HG03439 (cell line): ENCODE measurements around the gene CDK14.
"Not testable (repeated sequence)": the region's sequence is repeated elsewhere in the genome, so short reads cannot be mapped to it uniquely, and the experiment has no call there.

Experiments used
- ATAC-seq: cut with Tn5 transposase; IDR thresholded peaks from one replicate; pipeline ENCODE4 v1.9.1; 2021; ENCODE audit warnings: mild to moderate bottlenecking, moderate library complexity; ENCODE audit not compliant: unreplicated experiment

The CDK14 gene

GRCh38 chr7:90713628-90714027 lies 117.5 kb downstream of the CDK14 start:
- no peak for ATAC-seq

GRCh38 chr7:90715067-90715466 lies 118.9 kb downstream of the CDK14 start:
- ATAC-seq = no peak

DNA sequence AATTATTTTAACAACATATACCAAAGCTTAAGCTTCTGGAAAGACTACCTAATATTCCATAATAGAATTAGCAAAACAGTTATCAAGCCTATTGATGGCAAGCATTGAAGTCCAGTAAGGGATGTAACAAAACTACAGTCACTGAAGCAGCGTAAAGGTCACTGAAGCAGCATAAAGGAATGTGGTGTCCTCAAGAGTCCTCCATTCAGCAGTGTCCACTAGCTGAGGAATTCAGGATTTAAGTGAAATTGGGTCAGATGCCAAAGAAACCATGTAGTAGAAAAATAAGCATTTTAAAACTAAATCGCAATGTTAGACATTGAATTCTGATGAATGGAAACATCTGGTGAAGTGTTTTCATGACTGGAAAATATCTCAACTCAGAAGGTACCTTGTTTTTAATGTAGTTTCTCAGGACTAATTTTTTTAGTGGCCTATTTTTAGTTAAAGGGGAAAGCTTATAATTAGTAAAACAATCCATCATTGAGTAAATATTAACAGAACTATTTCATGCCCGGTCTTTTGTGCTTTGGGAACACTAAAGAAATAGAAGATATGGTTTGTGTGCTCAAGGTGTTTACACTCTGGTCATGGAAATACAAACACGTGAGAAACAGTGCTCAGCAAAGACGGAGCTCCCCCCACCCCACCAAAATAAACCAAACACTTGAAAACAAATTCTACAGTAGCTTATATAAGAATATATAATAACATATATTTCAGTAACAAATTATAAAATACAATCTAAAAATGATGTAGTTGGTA lies 121.4 kb downstream of the CDK14 start:
- no peak for ATAC-seq

DNA sequence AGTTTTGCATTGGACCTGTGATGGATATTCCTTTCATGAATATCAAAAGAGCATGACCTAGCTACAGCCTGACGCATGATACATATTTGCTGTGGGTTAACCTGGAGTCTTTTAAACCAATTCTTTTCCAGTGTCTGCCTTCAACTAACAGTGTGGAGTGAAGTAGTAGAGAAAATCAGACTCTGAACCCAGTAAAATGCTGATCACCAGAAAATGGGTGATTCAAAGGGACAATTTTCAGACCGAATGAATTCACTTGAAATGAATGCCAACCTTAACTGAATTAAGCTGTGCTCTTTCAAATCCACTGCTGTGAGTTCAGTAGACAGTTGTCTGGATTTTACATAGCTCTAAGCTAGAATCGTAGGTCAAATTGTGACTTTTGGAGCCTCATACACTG lies 123.0 kb downstream of the CDK14 start:
- no peak for ATAC-seq

GRCh38 chr7:90720984-90721760 lies 125.1 kb downstream of the CDK14 start:
- peak; percentile 41 for ATAC-seq

GRCh38 chr7:90721869-90722431 lies 125.8 kb downstream of the CDK14 start:
- ATAC-seq = no peak

DNA sequence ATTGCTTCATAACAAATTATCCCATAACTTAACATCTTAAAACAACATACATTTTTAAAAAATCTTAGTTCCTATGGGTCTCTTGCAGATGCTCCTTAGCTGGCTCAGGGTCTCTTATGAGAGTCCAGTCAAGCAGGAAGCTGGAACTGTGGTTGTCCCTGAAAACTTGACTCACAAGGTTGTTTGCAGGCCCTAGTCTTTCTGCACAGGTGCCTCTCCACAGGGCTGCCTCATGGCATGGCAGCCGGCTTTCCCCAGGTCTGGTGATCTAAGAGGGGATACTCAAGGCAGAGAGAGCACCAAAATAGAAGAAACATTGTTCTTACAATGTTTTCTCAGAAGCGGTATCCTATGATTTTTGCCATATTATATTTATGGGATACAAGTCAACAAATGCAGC lies 127.1 kb downstream of the CDK14 start:
- ATAC-seq = no peak

- ATAC-seq = no peak
Measured at GRCh38 chr7:90723866-90724265, 127.7 kb downstream of the CDK14 start.

- ATAC-seq = peak; percentile 25
Measured at GRCh38 chr7:90726120-90726519, 130.0 kb downstream of the CDK14 start.

DNA sequence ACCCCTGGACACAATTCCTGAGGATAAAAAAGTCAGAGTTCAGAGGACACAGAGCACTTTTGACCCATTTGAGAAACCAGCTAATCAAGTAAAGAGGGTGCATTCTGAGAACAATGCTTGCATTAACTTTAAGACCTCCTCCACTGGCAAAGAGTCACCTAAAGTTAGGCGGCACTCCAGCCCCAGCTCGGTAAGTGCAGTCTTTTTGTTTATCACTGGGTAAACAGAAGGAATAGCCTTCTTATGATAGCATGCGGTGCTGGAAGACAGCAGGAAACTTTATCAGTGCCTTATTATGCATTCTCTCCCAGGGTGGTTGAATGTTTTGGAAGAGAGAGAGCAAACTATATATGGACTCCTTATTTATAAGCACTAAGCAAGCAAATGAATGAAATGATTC lies 130.5 kb downstream of the CDK14 start:
- ATAC-seq = peak; percentile 11

DNA sequence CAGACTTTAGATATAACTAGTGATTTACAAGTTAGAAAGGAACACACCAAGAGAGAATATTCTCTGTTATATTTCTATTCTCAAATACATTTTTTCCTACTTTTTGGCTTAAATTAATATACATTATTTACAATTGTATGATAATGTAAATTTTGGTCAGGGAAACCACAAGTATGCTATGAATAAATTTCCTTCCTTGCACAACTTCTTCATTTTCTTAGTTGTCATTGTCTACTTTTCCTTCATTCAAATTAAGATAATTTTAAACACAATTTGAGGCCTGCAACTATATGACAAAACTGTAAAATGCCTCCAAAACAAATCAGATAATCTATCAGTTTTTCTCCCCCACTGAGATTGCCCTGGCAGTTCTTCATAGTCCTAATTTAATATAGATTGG lies 131.3 kb downstream of the CDK14 start:
- no peak for ATAC-seq

- ATAC-seq = peak; percentile 86
Measured at GRCh38 chr7:90728568-90728967, 132.4 kb downstream of the CDK14 start.

- not testable (repeated sequence) for ATAC-seq
Measured at GRCh38 chr7:90735611-90736280, 139.6 kb downstream of the CDK14 start.

- ATAC-seq = no peak
Measured at GRCh38 chr7:90736316-90736715, 140.2 kb downstream of the CDK14 start.

DNA sequence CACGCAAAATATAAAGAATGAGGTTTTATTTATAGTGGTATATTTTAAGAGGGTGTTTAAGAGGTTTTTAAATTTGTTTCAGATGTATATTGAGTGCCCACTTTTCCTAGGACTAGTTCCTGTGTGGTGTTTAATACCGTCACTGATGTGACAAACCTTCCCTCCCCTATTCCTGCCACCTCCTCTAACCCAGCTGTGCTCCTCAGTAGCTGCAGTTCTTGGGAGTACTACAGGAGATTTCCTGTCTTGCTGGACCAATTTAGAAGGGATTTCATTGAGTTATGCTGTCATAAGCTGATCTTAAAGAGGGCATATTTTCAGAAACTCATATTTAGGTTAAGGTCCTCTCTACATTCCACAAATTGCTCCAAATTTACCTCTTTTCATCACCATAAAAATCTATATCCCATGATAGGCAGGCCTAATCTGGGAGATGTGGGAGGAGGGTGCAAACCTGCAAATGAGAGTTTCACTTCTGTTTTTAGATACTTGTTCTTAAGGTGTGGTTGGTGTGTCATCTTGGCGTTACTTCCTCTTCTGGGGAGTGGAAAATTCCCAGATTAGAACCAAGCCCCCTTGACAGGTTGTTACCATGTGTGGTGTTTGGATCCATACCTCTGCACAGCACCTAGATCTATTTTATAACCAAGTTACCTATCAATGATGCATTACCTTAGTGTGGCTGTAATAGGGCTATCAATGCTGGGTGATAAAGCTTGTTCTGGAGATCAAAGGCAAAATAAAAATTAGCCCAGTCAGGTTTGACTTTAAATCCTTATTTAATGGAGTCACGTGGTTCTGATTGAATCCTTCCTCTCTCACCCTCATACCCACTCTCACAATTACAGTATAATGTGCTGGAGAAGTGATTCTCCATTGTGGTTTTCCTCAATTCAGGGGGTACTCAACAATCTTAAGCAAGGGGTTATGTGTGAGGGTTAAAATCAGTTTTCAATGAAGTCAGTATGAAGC lies 141.1 kb downstream of the CDK14 start:
- peak; percentile 83 for ATAC-seq

DNA sequence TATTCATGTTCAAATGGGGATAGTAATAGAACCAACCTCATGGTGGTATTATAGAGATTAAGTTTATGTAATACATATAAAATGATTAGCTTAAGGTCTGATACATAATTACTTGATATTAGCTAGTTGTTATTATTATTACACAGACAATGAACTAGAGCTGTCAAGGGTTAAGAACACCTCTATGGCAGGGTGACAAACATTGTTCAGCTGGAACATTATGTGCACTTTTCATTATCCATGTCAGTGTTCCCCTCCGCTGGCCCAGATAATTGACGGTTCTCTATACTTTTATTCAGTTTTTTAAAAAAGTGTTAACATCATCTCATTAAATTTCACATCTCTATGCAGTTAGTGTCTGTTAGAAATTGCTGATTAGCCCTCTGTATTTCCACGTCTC lies 142.1 kb downstream of the CDK14 start:
- ATAC-seq = no peak

- no peak for ATAC-seq
Measured at GRCh38 chr7:90739716-90740115, 143.6 kb downstream of the CDK14 start.

GRCh38 chr7:90740386-90740785 lies 144.3 kb downstream of the CDK14 start:
- no peak for ATAC-seq

GRCh38 chr7:90743626-90744025 lies 147.5 kb downstream of the CDK14 start:
- no peak for ATAC-seq

DNA sequence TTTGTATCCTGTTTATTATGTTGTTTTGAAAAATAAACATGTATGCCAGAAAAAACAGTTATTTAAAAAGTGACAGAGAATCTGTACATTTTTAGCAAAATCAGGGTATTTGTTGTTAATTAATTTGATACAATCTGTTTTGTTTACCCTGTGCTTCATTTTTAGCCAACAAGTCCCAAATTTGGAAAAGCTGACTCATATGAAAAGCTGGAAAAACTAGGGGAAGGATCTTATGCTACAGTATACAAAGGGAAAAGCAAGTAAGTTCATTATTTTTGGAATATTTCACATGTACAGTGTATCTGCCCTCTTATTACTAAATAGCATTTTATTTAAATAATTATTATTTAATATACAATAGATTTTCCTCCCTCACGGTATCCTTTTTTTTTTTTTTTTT lies 151.4 kb downstream of the CDK14 start:
- no peak for ATAC-seq
